ENCODE measurements around the gene AKAP6.

Gene AKAP6

DNA sequence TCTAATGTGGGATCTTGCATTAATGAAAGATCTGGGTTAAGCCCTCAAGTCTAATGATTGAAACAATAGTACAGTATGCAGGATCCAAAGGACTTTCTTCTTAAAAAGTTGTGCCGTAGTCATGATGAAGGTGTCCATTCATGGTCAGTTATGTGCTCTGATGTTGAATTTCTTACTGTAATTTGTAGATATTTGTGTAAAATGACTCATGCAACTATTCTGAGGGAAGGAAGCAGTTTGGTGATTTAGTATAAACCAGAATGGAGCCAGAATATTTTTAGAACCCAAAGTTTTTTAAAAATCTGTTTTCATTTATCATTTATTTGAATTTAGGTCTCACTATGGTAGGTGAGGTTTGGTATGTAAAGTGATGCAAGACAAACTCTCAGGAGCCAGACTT, 151.2 kb downstream of the AKAP6 start:
- no peak overlapping the region for H3K27ac ChIP-seq
- no peak for TF ChIP-seq CTCF (conservative IDR thresholded peaks at IDR 0.05)
- no peak for TF ChIP-seq ZFX (IDR thresholded peaks at IDR 0.05)

DNA sequence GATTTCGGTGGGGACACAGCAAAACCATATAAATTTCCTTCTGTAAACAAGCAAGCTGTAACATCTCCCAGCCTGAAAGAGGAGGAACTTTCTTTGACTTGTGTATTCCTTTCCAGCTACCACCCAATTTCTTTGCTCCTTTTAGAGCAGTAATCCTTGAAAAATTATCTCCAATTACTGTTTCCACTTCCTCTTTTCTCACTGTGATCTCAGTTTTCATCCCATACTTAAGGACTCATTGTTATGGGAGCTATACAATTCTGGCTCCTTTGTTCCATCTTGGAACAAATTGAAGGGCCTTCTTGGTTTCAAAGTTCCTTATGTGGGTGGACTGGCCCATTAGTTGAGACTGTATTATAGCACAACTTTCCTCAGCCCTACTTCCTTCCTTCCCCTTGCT, 152.6 kb downstream of the AKAP6 start:
- no peak overlapping the region for H3K27ac ChIP-seq
- TF ChIP-seq CTCF (conservative IDR thresholded peaks at IDR 0.05) (no peak), ZFX (IDR thresholded peaks at IDR 0.05) (no peak)

DNA sequence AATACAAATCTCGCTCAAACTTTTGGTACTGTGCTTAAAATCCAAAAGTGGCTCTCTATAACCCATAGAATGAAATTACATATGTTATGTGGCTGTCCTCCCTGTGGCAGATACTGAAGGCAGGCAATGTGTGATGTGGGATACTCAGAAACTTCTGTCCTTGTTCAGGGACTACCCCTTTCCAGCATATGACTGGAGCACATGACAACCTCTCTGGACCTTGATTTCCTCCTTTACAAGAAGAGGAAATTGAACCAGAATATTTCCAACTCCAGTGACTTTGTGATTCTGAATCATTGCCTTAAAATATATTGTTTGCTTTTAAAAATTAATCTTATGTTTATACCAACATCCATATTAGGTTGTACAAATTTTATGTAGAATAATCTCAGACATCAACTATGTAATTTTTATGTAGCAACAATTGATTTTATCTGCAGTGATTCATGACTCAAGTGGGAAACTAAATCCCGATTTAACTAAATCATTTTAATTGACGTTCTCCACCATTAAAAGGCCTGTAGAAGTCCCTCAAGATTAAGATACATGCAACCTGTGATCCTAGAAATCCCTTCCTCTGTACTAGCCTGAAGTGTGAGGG, 162.4 kb downstream of the AKAP6 start:
- TF ChIP-seq CTCF (conservative IDR thresholded peaks at IDR 0.05) (no peak), ZFX (IDR thresholded peaks at IDR 0.05) (no peak)
- no peak overlapping the region for H3K27ac ChIP-seq

DNA sequence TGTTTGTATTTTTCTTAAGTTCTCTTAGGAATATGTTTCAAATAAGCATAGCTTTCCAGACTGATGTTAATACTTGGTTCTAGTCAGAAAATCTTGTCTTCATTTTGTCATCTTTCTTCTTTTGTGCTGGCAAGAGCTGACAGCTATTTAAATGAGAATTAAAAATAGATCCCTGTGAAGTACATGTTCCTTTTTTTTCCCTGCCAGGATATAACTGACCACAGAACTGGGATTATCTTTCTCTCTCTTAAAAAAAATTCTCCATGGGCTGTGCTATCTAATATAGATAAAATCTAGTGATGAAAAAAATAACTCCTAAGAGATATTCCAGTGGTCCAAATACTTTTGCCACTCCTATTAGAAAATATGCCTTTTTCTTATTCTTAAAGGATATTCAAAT, 163.4 kb downstream of the AKAP6 start:
- TF ChIP-seq ZFX (IDR thresholded peaks at IDR 0.05) (no peak), CTCF (conservative IDR thresholded peaks at IDR 0.05) (no peak)
- no peak overlapping the region for H3K27ac ChIP-seq

- no peak for TF ChIP-seq CTCF (conservative IDR thresholded peaks at IDR 0.05)
- TF ChIP-seq ZFX (IDR thresholded peaks at IDR 0.05) = no peak
- H3K27ac ChIP-seq = no peak overlapping the region
Observed at GRCh38 chr14:32494609-32495434, 165.7 kb downstream of the AKAP6 start.

DNA sequence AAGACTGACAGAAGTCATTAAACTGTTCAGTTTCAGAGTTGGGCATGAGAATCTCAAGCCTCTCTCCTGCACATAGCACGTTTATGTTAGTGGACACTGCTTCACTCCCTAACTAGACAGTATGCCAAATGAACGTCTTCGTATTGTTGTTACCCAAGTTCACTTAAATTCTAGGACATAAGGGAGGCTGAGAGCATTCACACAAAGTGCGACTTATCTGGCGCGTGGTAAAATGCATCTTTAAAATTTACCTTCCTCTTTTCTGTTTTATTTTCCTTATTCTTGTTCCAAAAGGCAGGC, 166.3 kb downstream of the AKAP6 start:
- TF ChIP-seq CTCF (conservative IDR thresholded peaks at IDR 0.05) = no peak
- no peak for TF ChIP-seq ZFX (IDR thresholded peaks at IDR 0.05)
- no peak overlapping the region for H3K27ac ChIP-seq

- TF ChIP-seq ZFX (IDR thresholded peaks at IDR 0.05) (no peak), CTCF (conservative IDR thresholded peaks at IDR 0.05) (no peak)
- no peak overlapping the region for H3K27ac ChIP-seq
Observed at GRCh38 chr14:32497248-32497647, 168.2 kb downstream of the AKAP6 start.
